TTC549 (cell line): ENCODE data around the gene CLCF1.
"Not testable (repeated sequence)": the region's sequence is repeated elsewhere in the genome, so short reads cannot be mapped to it uniquely, and the experiment has no call there.

Experiments
- FAIRE-seq: peaks from 2 replicates; lab custom pipeline; 2012; peaks lifted over from hg19 to GRCh38; lab: Jason Lieb, UNC

The CLCF1 gene

GRCh38 chr11:67322049-67322448 is 51.3 kb downstream of the CLCF1 start:
- no peak for FAIRE-seq

DNA sequence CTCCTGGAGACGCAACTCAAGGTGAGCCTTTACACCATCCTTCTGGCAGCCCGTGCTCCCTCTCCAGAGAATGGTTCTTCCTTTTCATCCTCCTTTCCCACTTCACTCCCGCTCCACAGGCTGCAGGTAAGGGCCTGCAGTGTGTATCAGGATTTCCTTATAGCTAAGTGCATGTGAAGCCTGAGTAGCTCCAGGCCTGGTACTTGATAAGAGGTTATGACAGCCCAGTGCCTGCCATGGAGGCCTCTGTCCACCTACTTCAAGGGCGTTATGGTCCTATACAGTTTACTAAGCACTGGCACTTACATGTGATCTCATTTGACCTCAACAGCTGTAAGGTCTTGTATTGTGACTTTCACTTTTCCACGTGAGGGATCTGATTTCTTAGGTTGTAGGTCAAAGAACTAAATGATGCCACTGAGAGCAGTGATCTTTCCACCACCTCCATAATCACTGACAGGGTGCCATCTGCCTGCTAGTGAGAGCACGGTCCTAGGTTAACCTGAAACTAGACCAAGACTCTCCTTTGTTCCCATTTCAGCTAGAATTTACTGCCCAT is 52.0 kb downstream of the CLCF1 start:
- FAIRE-seq: no peak

GRCh38 chr11:67320691-67321090 is 52.7 kb downstream of the CLCF1 start:
- FAIRE-seq: no peak

GRCh38 chr11:67320011-67320410 is 53.4 kb downstream of the CLCF1 start:
- FAIRE-seq: no peak

- FAIRE-seq: not testable (repeated sequence)
Observed at GRCh38 chr11:67318876-67319275, 54.5 kb downstream of the CLCF1 start.

GRCh38 chr11:67317888-67318555 is 55.4 kb downstream of the CLCF1 start:
- FAIRE-seq: no peak

GRCh38 chr11:67317205-67317887 is 56.1 kb downstream of the CLCF1 start:
- no peak for FAIRE-seq

DNA sequence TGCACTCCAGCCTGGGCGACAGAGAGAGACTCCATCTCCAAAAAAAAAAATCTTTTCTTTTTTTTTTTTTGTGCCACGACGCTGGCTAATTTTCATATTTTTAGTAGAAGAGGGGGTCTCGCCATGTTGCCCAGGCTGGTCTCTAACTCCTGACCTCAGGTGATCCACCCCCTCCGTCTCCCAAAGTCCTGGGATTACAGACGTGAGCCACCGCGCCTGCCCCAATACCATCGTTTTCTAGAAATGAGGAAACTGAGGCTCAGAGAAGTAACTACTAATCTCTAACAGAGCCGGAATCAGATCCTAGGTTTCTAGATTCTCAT is 56.6 kb downstream of the CLCF1 start:
- FAIRE-seq: no peak

- FAIRE-seq: no peak
Observed at GRCh38 chr11:67315325-67315909, 58.0 kb downstream of the CLCF1 start.

GRCh38 chr11:67314218-67314617 is 59.2 kb downstream of the CLCF1 start:
- FAIRE-seq: no peak
